T47D (cell line): ENCODE data around the gene TELO2.

ENCODE experiments used
- DNase-seq, 2 experiments: peaks; one replicate each; pipeline versions ENCODE4 v3.0.0 to v3.0.0-alpha.2; 2011 to 2012; ENCODE audit warnings: low read depth in 1 of 2, low spot score in 1 of 2
- JUND ChIP-seq: IDR thresholded peaks from 2 replicates; pipeline ENCODE4 v1.6.1; 2012; ENCODE audit warnings: low read depth
- in situ Hi-C: cut with HindIII; loops from 2 replicates; pipeline ENCODE4 v1.10.0; 2016; ENCODE audit warnings: low sequenced_read_pairs, low pct_unique_long_range_greater_than_20kb

Gene TELO2

DNA sequence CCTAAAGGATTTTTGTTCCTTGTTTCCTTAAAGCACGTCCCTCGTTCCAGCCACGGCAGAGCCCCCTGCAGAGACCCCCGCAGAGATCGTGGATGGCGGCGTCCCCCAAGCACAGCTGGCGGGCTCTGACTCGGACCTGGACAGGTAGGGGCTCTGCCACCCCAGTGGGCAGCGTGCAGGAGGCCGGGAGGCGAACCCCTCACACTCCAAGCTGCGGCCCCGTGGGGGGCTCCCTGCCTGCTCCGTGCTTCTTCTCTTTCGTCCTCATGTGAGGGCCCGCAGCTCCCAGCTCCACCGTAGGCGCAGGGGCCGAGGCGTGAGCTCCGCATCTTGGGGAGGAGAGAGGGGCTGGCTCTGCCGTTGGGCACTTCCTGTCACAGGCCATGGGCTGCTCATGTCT lies 8.5 kb downstream of the TELO2 start:
- TF ChIP-seq JUND = no peak
- in situ Hi-C loops = no loop called here
- no peak for DNase-seq

DNA sequence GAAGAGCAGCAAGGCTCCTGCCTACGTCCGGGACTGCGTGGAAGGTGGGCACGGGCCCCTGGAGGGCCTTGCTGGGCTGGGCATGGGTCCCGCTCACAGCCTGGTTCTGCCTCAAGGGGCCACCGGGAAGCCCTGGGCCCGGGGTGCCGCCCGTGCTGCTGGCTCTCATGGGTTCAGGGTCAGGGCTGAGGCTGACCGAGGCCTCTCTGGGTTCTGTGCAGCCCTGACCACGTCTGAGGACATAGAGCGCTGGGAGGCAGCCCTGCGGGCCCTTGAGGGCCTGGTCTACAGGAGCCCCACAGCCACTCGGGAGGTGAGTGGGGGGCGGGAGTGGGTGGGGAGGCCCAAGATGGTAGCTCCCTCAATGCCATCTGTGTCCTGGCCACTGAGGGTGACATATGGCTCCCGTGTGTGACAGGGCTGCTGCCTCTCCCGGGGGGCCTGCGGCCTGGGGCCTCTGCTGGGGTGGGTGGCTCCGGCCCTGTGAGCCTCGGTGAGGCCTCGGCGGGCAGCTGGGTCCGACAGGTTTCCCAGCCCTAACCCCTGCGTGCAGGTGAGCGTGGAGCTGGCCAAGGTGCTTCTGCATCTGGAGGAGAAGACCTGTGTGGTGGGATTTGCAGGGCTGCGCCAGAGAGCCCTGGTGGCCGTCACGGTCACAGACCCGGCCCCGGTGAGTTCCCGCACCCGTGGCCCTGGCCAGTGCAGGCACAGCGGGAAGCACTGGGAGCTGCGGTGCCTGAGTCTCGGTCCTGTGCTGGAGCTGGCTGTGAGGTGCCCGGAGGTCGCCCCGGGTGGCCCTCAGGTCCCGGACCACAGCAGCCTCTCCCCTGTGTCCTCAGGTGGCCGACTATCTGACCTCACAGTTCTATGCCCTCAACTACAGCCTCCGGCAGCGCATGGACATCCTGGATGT lies 9.2 kb downstream of the TELO2 start:
- DNase-seq = no peak
- TF ChIP-seq JUND = no peak
- in situ Hi-C loops = no loop called here

DNA sequence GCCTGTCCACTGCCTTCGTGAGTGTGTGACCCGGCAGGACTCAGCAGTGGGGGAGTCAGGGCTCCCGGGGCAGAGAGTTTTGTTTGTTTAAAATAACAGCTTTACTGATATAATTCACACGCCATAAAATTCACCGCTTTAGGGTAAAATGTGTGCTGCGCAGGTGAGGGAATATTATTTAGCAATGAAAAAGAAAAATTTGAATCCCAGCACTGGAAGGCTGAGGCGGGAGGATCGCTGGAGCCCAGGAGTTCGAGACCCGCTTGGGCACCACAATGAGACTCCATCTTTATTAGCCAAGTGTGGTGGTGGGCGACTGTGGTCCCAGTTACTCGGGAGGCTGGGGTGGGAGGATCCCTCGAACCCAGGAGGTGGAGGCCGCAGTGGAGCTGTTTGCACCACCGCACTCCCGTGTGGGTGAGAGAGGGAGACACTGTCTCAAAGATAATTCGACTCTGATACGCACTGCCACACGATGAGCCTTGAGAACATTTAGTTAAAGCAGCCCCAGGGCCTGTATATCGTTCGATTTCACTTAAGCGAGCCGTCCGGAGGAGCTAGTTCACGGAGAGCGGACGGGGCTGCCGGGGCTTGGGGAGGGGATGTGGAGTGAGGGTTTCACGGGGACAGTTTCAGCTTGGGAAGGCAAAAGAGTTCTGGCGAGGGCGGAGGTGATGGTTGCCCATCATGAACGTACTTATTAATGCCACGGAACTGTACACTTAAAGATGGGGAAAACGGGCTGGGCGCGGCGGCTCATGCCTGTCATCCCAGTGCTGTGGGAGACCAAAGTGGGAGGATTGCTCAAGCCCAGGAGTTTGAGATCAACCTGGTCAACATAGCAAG lies 10.2 kb downstream of the TELO2 start:
- in situ Hi-C loops = no loop called here
- no peak for TF ChIP-seq JUND
- DNase-seq = no peak

DNA sequence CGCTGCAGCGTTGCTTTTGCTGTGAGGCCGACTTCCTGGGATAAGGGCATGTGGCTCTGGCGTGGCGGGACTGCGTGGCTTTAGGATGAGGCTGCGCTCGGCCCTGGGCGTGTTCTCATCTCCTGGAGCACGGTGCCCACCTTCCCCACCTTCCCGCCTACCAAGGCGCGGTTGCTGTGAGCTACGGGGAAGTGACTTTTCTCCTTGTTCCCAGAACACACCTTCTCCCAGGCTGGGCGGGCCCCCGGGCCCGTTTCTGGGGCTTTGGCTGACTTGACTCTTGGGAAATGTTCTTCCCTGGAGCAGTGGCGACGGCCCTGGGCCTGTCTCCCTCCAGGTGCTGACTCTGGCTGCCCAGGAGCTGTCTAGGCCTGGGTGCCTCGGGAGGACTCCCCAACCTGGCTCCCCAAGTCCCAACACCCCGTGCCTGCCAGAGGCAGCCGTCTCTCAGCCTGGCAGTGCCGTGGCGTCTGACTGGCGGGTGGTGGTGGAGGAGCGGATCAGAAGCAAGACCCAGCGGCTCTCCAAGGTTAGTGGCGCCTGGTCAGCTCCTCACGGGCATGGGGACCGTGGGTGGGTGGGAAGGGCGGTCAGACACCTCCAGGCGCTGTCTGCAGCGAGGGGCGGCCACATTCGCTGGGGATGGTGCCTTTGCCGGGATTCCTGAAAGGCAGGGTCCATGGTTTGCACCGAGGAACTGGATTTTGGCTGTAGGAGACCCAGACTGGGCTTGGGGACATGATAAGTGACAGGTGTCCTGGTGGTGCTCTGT lies 12.1 kb downstream of the TELO2 start:
- in situ Hi-C loops = no loop called here
- DNase-seq = no peak
- TF ChIP-seq JUND = no peak

DNA sequence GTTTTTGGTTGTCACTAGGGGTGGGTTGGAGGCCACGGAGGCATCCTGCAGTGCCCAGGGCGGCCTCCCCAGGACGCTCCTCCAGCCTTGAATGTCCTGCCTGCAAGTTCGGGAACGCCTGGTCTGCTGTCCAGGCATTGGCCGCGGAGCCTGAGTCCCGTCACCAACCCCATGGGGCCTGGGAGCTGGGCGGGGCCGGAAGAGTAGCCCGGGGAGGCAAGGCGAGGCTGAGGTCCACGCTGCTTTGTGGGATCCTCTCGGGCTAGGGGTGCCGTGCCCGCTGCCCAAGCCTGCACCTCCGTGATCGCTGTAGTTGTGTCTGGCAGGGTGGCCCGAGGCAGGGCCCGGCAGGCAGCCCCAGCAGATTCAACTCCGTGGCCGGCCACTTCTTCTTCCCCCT lies 12.8 kb downstream of the TELO2 start:
- TF ChIP-seq JUND = no peak
- no peak for DNase-seq
- in situ Hi-C loops = no loop called here

DNA sequence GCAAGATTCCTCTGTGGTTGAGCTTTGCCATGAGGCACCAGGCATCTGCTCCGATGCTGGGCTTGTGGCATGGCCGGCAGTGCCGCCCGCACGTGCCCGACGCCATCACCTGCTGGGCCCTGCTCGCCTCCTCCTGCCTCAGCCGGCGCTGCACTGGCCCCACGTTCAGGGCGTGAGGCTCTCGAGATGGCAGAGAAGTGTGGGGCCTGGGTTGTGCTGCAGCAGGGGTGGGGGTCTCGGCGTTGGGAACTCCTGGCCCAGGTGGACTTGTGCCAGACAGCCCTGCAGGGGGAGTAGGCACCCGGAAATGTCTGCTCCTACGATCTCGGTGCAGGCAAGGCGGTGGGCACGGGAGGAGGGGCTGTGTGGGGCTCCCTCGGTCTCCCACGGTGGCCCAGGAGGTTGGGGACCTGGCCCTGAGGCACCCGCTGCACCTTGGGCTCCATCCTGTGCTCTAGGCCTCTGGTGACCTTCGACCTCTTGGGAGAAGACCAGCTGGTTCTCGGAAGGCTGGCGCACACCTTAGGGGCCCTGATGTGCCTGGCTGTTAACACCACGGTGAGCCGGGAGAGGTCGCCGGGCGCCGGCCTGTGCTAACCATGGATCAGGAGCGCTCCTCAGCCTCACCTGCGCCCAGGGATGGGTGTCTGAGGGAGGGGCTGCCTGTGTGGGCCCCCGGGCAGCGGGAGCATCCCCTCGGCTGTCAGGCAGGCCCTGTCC lies 13.5 kb downstream of the TELO2 start:
- no peak for TF ChIP-seq JUND
- in situ Hi-C loops = no loop called here
- DNase-seq = no peak

DNA sequence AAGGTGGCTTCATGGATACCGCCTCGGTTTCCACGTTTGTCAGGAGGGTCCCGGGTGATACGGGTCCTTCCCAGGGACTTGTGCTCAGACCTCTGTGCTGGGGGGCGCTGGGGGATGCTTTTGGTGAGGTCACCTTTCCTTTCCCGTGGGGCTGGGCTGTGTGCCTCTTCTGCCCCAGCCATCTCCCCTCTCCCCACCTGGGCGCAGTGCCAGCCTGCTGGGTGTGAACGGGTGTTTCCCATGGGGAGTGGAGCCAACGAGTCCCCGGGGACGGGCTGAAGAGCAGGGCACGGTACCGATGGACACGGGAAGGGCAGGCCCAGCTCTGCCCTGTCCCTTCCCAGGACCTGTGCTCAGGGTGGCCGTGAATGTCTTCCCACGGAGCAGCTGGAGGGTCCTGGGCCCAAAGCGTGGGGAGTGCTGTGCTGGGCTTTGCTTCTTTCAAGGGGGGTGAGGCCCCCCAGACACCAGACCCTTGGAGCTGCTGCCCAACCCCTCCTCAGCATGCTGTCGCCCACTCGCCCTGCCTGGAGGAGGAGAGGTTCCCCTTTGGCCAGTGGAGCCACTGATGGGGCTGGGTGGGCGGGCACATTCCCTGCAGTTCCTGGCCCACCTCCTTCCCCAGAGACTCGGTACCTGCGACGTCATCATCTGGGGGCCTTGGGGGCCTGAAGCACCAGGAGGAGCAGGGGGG lies 15.5 kb downstream of the TELO2 start:
- no peak for DNase-seq
- no peak for TF ChIP-seq JUND
- in situ Hi-C loops = no loop called here

DNA sequence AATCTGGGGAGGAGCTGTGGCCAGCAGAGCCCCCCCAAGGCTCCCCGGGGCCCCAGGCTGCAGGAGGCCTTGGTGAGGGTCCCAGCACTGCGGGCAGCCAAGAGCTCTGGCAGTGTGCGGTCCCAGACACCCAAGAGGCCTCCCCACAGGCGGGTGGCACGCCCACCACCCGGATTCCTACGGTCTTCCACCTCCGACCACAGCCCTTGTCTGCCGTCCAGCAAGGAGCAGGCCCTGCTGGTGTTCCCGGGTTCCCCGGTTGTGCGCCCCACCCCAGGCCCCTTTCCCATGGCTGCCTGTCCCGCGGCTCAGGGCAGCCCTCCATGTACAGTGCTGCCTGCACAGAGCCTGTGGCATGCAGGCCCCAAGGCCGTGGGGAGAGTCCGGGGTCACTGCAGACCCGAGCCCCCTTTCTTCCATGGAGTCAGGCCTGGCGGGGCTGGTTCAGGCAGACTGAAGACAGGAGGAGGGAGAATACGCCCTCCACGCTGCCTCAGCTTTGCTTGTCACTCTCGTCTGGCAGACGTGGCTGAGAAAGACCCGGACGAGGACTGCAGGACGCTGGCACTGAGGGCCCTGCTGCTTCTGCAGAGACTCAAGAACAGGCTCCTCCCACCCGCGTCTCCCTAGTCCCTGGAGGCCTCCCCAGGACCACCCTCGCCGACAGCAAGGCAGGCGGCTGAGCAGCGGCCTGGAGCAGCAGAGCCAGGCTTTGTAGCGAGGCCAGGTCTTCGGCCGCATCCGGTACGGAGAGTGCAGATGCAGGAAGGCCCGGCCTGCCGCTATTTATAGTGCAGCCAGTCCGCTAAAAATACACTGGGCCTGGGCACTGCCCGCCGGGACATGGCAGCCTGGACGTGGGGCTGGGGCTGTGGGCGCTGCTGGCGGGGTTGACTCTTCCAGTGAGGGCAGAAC lies 16.4 kb downstream of the TELO2 start:
- TF ChIP-seq JUND = no peak
- DNase-seq = no peak
- in situ Hi-C loops = no loop called here

DNA sequence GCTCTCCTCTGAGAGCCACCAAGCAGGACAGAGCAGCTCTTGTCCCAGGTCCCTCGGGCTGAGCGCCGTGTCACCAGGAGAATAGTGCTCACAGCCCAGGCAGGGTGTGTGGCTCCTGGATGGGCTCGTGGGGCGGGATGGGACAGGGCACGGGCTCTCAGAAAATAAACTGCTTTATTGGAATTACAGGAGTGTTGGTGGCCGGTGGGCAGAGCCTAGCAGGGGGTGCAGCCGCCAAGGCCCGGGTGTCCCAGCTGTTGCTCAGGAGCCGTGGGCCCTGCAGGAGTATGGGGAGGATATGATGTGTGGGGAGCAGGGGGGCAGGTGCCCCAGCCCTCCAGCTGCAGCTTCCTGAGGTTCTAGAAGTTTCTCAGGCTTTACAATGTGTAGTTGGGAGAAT lies 17.1 kb downstream of the TELO2 start:
- in situ Hi-C loops = no loop called here
- TF ChIP-seq JUND = no peak
- no peak for DNase-seq

DNA sequence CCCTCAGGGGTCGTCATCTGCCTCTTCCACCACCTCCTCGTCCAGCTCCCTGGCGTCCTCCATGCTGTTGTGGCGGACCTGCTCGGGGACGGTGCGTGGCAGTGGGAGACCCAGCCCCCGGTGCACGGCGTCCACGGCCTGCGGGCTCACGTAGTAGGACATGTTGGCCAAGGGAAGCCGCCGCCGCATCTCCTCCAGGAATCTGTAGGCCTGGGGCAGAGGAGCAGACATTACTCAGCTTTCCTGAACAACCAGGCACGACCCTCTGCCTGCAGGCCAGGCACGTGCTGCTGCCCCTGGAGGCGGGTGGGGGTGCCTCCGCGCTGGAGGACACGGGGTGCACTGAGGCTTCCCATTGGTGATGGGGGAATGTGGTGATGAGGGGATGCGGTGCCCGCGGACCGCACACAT lies 17.8 kb downstream of the TELO2 start:
- in situ Hi-C loops = no loop called here
- no peak for DNase-seq
- TF ChIP-seq JUND = no peak
